Measurements from ENCODE around the gene SLC13A3.

SLC13A3 gene

GRCh38 chr20:46583411-46584214 is 67.6 kb downstream of the SLC13A3 start:
- H3K79me2 ChIP-seq (ENCODE audit: control insufficient read depth, low read length), result no peaks in the 10 kb centered on the region
- 0 out of 2 replicates have a peak, but pooled peaks cover under 1% of the 10 kb centered on the region for H3K27me3 ChIP-seq (ENCODE audit: control insufficient read depth, low read length)
- H3K27ac ChIP-seq (ENCODE audit: low read depth, low read length), result no peak overlapping the region

GRCh38 chr20:46582648-46583047 is 68.6 kb downstream of the SLC13A3 start:
- Histone ChIP-seq H3K9me2 (replicated peaks; ENCODE audit: control insufficient read depth, low read length) (no peaks in the 10 kb centered on the region), H3K27me3 (ENCODE audit: control insufficient read depth, low read length) (no peaks in the 10 kb centered on the region), H3K9me3 (ENCODE audit: control insufficient read depth, insufficient read depth, low read length) (no peaks in the 10 kb centered on the region), H3K4me3 (ENCODE audit: low read length) (no peak overlapping the region), H3K4me2 (ENCODE audit: low read length) (no peak overlapping the region), H3F3A (ENCODE audit: control insufficient read depth, insufficient read depth) (no peaks in the 10 kb centered on the region), H3K79me2 (ENCODE audit: control insufficient read depth, low read length) (no peaks in the 10 kb centered on the region), H3K4me1 (ENCODE audit: control insufficient read depth, low read length) (no peaks in the 10 kb centered on the region), H3K27ac (ENCODE audit: low read depth, low read length) (no peak overlapping the region), H4K20me1 (ENCODE audit: control insufficient read depth, insufficient read depth, low read depth, low read length) (no peaks in the 10 kb centered on the region), H3K36me3 (ENCODE audit: control insufficient read depth, low read length) (no peaks in the 10 kb centered on the region)
- no peak for TF ChIP-seq EZH2phosphoT487 (IDR thresholded peaks at IDR 0.05; ENCODE audit: borderline replicate concordance, low read length)
- no peak for TF ChIP-seq CTCF (IDR thresholded peaks at IDR 0.05; ENCODE audit: low read depth, low read length, poor library complexity, severe bottlenecking)

More at GRCh38 chr20:46583411-46584214, 67.6 kb downstream of the SLC13A3 start:
- Histone ChIP-seq H3K4me2 (ENCODE audit: low read length) (no peak overlapping the region), H3K36me3 (ENCODE audit: control insufficient read depth, low read length) (no peaks in the 10 kb centered on the region), H3K9me3 (ENCODE audit: control insufficient read depth, insufficient read depth, low read length) (no peaks in the 10 kb centered on the region), H4K20me1 (ENCODE audit: control insufficient read depth, insufficient read depth, low read depth, low read length) (no peaks in the 10 kb centered on the region), H3K4me3 (ENCODE audit: low read length) (no peak overlapping the region), H3K9me2 (replicated peaks; ENCODE audit: control insufficient read depth, low read length) (no peaks in the 10 kb centered on the region), H3K4me1 (ENCODE audit: control insufficient read depth, low read length) (no peaks in the 10 kb centered on the region), H3F3A (ENCODE audit: control insufficient read depth, insufficient read depth) (no peaks in the 10 kb centered on the region)
- no peak for TF ChIP-seq CTCF (IDR thresholded peaks at IDR 0.05; ENCODE audit: low read depth, low read length, poor library complexity, severe bottlenecking)
- no peak for TF ChIP-seq EZH2phosphoT487 (IDR thresholded peaks at IDR 0.05; ENCODE audit: borderline replicate concordance, low read length)

GRCh38 chr20:46581391-46581790 is 69.9 kb downstream of the SLC13A3 start:
- TF ChIP-seq EZH2phosphoT487 (IDR thresholded peaks at IDR 0.05; ENCODE audit: borderline replicate concordance, low read length), result no peak
- no peak for TF ChIP-seq CTCF (IDR thresholded peaks at IDR 0.05; ENCODE audit: low read depth, low read length, poor library complexity, severe bottlenecking)
- H3K4me2 ChIP-seq (ENCODE audit: low read length), result no peak overlapping the region

More at GRCh38 chr20:46581391-46581790, 69.9 kb downstream of the SLC13A3 start:
- Histone ChIP-seq H3K79me2 (ENCODE audit: control insufficient read depth, low read length) (no peaks in the 10 kb centered on the region), H3K27ac (ENCODE audit: low read depth, low read length) (no peak overlapping the region), H3F3A (ENCODE audit: control insufficient read depth, insufficient read depth) (no peaks in the 10 kb centered on the region), H4K20me1 (ENCODE audit: control insufficient read depth, insufficient read depth, low read depth, low read length) (no peaks in the 10 kb centered on the region), H3K4me3 (ENCODE audit: low read length) (no peak overlapping the region), H3K4me1 (ENCODE audit: control insufficient read depth, low read length) (no peaks in the 10 kb centered on the region), H3K36me3 (ENCODE audit: control insufficient read depth, low read length) (no peaks in the 10 kb centered on the region), H3K27me3 (ENCODE audit: control insufficient read depth, low read length) (no peaks in the 10 kb centered on the region), H3K9me2 (replicated peaks; ENCODE audit: control insufficient read depth, low read length) (no peaks in the 10 kb centered on the region), H3K9me3 (ENCODE audit: control insufficient read depth, insufficient read depth, low read length) (no peaks in the 10 kb centered on the region)

Data from DOHH2 (cell line).